PC-9 (cell line): Measurements from ENCODE around the gene SDF2L1. TPM values are rescaled to one million over a fixed set of nuclear protein-coding genes. Genes with fewer than 3 reads are reported as not detected.

ENCODE experiments used
- BruUV-seq: library from RNA; stranded (reverse); fragments of 400-500 nt; replicated peaks from 2 replicates; lab custom pipeline; 2021; lab: Mats Ljungman, UMichigan
- CTCF ChIA-PET: fragments of 300-600 bp; sonication (Branson Sonifier 250); formaldehyde crosslinking; loops from one replicate; lab custom pipeline; 2022; ENCODE audit warnings: antibody characterized with exemption; lab: Charles Lee
- POLR2A ChIA-PET: fragments of 300-600 bp; sonication (Branson Sonifier 250); formaldehyde crosslinking; loops from one replicate; lab custom pipeline; 2022; ENCODE audit warnings: antibody characterized with exemption; ENCODE audit not compliant: unreplicated experiment; lab: Charles Lee
- DNase-seq, 2 experiments: peaks; one replicate each; pipeline versions ENCODE4 v3.0.0 to v3.0.0-alpha.2; 2015 to 2022; ENCODE audit warnings: mixed read lengths in 1 of 2
- H2AFZ ChIP-seq: fragments of 200-600 bp; sonication (generic); 2 replicates; pipeline ENCODE4 v1.8.1; 2017; ENCODE audit warnings: antibody characterized with exemption
- H3F3A ChIP-seq: fragments of 200-600 bp; sonication (generic); 2 replicates; pipeline ENCODE4 v1.8.1; 2017; ENCODE audit warnings: antibody characterized with exemption, mild to moderate bottlenecking, low read depth; ENCODE audit not compliant: insufficient read depth
- H3K27ac ChIP-seq: fragments of 200-600 bp; sonication (generic); 2 replicates; pipeline ENCODE4 v1.6.1; 2016; ENCODE audit warnings: mixed run types
- H3K27me3 ChIP-seq: fragments of 200-600 bp; sonication (generic); 2 replicates; pipeline ENCODE4 v1.6.1; 2016; ENCODE audit warnings: low read depth, mixed run types; ENCODE audit not compliant: insufficient read depth
- H3K36me3 ChIP-seq: fragments of 200-600 bp; sonication (generic); 2 replicates; pipeline ENCODE4 v1.6.1; 2016; ENCODE audit warnings: low read depth, mixed run types
- H3K4me1 ChIP-seq: fragments of 200-600 bp; sonication (generic); replicated peaks from 2 replicates; pipeline ENCODE4 v1.6.1; 2016; ENCODE audit warnings: mixed run types; ENCODE audit not compliant: insufficient read depth
- H3K4me2 ChIP-seq: fragments of 200-600 bp; sonication (generic); 2 replicates; pipeline ENCODE4 v1.6.1; 2017; ENCODE audit warnings: mixed run types
- H3K4me3 ChIP-seq: fragments of 200-600 bp; sonication (generic); 2 replicates; pipeline ENCODE4 v1.6.1; 2016; ENCODE audit warnings: mixed run types
- H3K79me2 ChIP-seq: fragments of 200-600 bp; sonication (generic); 2 replicates; pipeline ENCODE4 v1.6.1; 2017; ENCODE audit warnings: low read depth, mixed run types
- H3K9me2 ChIP-seq: fragments of 200-600 bp; sonication (generic); 2 replicates; pipeline ENCODE4 v1.8.1; 2017; ENCODE audit warnings: mild to moderate bottlenecking; ENCODE audit not compliant: insufficient read depth
- H3K9me3 ChIP-seq: fragments of 200-600 bp; sonication (generic); 2 replicates; pipeline ENCODE4 v1.8.1; 2016; ENCODE audit warnings: low read depth; ENCODE audit not compliant: insufficient read depth
- H4K20me1 ChIP-seq: fragments of 200-600 bp; sonication (generic); 2 replicates; pipeline ENCODE4 v1.8.1; 2017; ENCODE audit not compliant: insufficient read depth
- CTCF ChIP-seq: fragments of 200-600 bp; sonication (generic); conservative IDR thresholded peaks from 2 replicates; pipeline ENCODE4 v1.6.1; 2017; ENCODE audit warnings: mixed run types, antibody characterized with exemption, mild to moderate bottlenecking, moderate library complexity
- EZH2 ChIP-seq: fragments of 200-600 bp; sonication (generic); IDR thresholded peaks from 2 replicates; pipeline ENCODE4 v1.8.0; 2017; ENCODE audit warnings: antibody characterized with exemption, low read depth
- intact Hi-C: fragments of 100-400 bp; cut with micrococcal nuclease; formaldehyde crosslinking; loops from one replicate; pipeline ENCODE4 v1.10.0; 2022; ENCODE audit not compliant: unreplicated experiment
- total RNA-seq: library from RNA; stranded (reverse); gene quantifications from 2 replicates; pipeline ENCODE4 v1.2.3, GENCODE V29; 2021

SDF2L1 gene
- total RNA-seq, 1 experiment from 2014 or later, result 22.5 TPM

- no peaks in the 10 kb centered on the region for H3K9me2 ChIP-seq
- intact Hi-C loops, result no loop called here
- H3K4me2 ChIP-seq, result no peak overlapping the region
- no peaks in the 10 kb centered on the region for H3F3A ChIP-seq
- CTCF ChIA-PET, result no interaction called here
- TF ChIP-seq EZH2 (no peak), CTCF (no peak)
- no peaks in the 10 kb centered on the region for H3K27me3 ChIP-seq
- POLR2A ChIA-PET, result interaction anchor here (0.7 kb wide), 1 partner anchor 15 kb away, joined by 3 read pairs; no protein-coding TSS in a partner anchor
- H3K4me1 ChIP-seq, result no peaks in the 10 kb centered on the region
- no peak overlapping the region for H3K27ac ChIP-seq
- DNase-seq, result no peak
- no peak overlapping the region for H2AFZ ChIP-seq
- no peaks in the 10 kb centered on the region for H3K36me3 ChIP-seq
- peaks cover 74% of the 10 kb centered on the region for H3K79me2 ChIP-seq
- no peak overlapping the region for H3K4me3 ChIP-seq
- no TSS peak for BruUV-seq
- H4K20me1 ChIP-seq, result peaks cover 48% of the 10 kb centered on the region
- no peaks in the 10 kb centered on the region for H3K9me3 ChIP-seq
Observed at GRCh38 chr22:21599053-21599893, 42.8 kb upstream of the SDF2L1 start.

- POLR2A ChIA-PET, result no interaction called here
- TF ChIP-seq CTCF, result no peak
- no peak for TF ChIP-seq EZH2
- Histone ChIP-seq H3K9me3 (no peaks in the 10 kb centered on the region), H3K79me2 (peaks cover 74% of the 10 kb centered on the region), H3K27me3 (no peaks in the 10 kb centered on the region), H3K4me3 (no peak overlapping the region), H3K4me2 (no peak overlapping the region), H4K20me1 (peaks cover 37% of the 10 kb centered on the region), H3K36me3 (no peaks in the 10 kb centered on the region), H3K27ac (no peak overlapping the region), H3K9me2 (no peaks in the 10 kb centered on the region), H3F3A (no peaks in the 10 kb centered on the region), H2AFZ (no peak overlapping the region), H3K4me1 (no peaks in the 10 kb centered on the region)
- no TSS peak for BruUV-seq
- CTCF ChIA-PET, result no interaction called here
- no peak for DNase-seq
- intact Hi-C loops, result no loop called here
Observed at GRCh38 chr22:21602579-21602978, 39.5 kb upstream of the SDF2L1 start.

- no peaks in the 10 kb centered on the region for H3K4me1 ChIP-seq
- no peak for DNase-seq
- POLR2A ChIA-PET, result no interaction called here
- no peaks in the 10 kb centered on the region for H3F3A ChIP-seq
- BruUV-seq, result no TSS peak
- no peak overlapping the region for H2AFZ ChIP-seq
- H3K4me2 ChIP-seq, result no peak overlapping the region
- intact Hi-C loops, result no loop called here
- no peaks in the 10 kb centered on the region for H3K27me3 ChIP-seq
- TF ChIP-seq CTCF (no peak), EZH2 (no peak)
- peaks cover 76% of the 10 kb centered on the region for H3K79me2 ChIP-seq
- no peak overlapping the region for H3K27ac ChIP-seq
- H4K20me1 ChIP-seq, result peaks cover 31% of the 10 kb centered on the region
- no peak overlapping the region for H3K4me3 ChIP-seq
- H3K36me3 ChIP-seq, result no peaks in the 10 kb centered on the region
- H3K9me3 ChIP-seq, result no peaks in the 10 kb centered on the region
- H3K9me2 ChIP-seq, result no peaks in the 10 kb centered on the region
- CTCF ChIA-PET, result no interaction called here
Observed at GRCh38 chr22:21603973-21604372, 38.1 kb upstream of the SDF2L1 start.
